Ishikawa (cell line): ENCODE data around the gene PHRF1.

Experiments
- CEBPB ChIP-seq: IDR thresholded peaks from 2 replicates; pipeline ENCODE4 v1.6.1; 2012
- CREB1 ChIP-seq: IDR thresholded peaks from 2 replicates; pipeline ENCODE4 v1.6.1; 2012; ENCODE audit warnings: low read depth
- EGR1 ChIP-seq: IDR thresholded peaks from 2 replicates; pipeline ENCODE4 v1.6.1; 2012
- EP300 ChIP-seq: IDR thresholded peaks from 2 replicates; pipeline ENCODE4 v1.6.1; 2012; ENCODE audit warnings: borderline replicate concordance
- FOXM1 ChIP-seq: IDR thresholded peaks from 2 replicates; pipeline ENCODE4 v1.6.1; 2012; ENCODE audit warnings: low read depth, borderline replicate concordance
- NFIC ChIP-seq: IDR thresholded peaks from 2 replicates; pipeline ENCODE4 v1.6.1; 2012
- RAD21 ChIP-seq: IDR thresholded peaks from 2 replicates; pipeline ENCODE4 v1.6.1; 2012; ENCODE audit warnings: low read depth
- REST ChIP-seq: IDR thresholded peaks from 2 replicates; pipeline ENCODE4 v1.6.1; 2012; ENCODE audit warnings: low read depth, mild to moderate bottlenecking
- TAF1 ChIP-seq: IDR thresholded peaks from 2 replicates; pipeline ENCODE4 v1.6.1; 2012; ENCODE audit warnings: low read depth, mild to moderate bottlenecking
- TCF12 ChIP-seq: IDR thresholded peaks from 2 replicates; pipeline ENCODE4 v1.6.1; 2012; ENCODE audit warnings: low read depth
- TEAD4 ChIP-seq: IDR thresholded peaks from 2 replicates; pipeline ENCODE4 v1.6.1; 2012
- YY1 ChIP-seq: IDR thresholded peaks from 2 replicates; pipeline ENCODE4 v1.6.1; 2012; ENCODE audit warnings: low read depth
- ZBTB7A ChIP-seq: IDR thresholded peaks from 2 replicates; pipeline ENCODE4 v1.6.1; 2012; ENCODE audit warnings: low read depth
- TF ChIP-seq, protein P1 (sequence below): IDR thresholded peaks from 2 replicates; pipeline ENCODE4 v1.6.1; 2012
- TF ChIP-seq, protein P2 (sequence below): IDR thresholded peaks from 2 replicates; pipeline ENCODE4 v1.6.1; 2012

Gene PHRF1

GRCh38 chr11:656426-656825 is 80.2 kb downstream of the PHRF1 start:
- TF ChIP-seq, protein P1, sequence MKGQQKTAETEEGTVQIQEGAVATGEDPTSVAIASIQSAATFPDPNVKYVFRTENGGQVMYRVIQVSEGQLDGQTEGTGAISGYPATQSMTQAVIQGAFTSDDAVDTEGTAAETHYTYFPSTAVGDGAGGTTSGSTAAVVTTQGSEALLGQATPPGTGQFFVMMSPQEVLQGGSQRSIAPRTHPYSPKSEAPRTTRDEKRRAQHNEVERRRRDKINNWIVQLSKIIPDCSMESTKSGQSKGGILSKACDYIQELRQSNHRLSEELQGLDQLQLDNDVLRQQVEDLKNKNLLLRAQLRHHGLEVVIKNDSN: no peak
- TF ChIP-seq YY1 (no peak), NFIC (no peak), TEAD4 (no peak), CREB1 (no peak), TAF1 (no peak), ZBTB7A (no peak), FOXM1 (no peak), REST (no peak), EGR1 (no peak), CEBPB (no peak)
- TF ChIP-seq, protein P2, sequence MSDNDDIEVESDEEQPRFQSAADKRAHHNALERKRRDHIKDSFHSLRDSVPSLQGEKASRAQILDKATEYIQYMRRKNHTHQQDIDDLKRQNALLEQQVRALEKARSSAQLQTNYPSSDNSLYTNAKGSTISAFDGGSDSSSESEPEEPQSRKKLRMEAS: no peak

- TF ChIP-seq YY1 (no peak), EGR1 (no peak), FOXM1 (no peak), ZBTB7A (no peak), EP300 (no peak), NFIC (no peak), RAD21 (no peak), TEAD4 (no peak), TAF1 (no peak), CEBPB (no peak), REST (no peak), CREB1 (no peak), TCF12 (no peak)
- TF ChIP-seq, protein P2: no peak
- TF ChIP-seq, protein P1: no peak
Observed at GRCh38 chr11:656866-657265, 80.6 kb downstream of the PHRF1 start.

GRCh38 chr11:657691-658126 is 81.4 kb downstream of the PHRF1 start:
- TF ChIP-seq FOXM1: no peak

DNA sequence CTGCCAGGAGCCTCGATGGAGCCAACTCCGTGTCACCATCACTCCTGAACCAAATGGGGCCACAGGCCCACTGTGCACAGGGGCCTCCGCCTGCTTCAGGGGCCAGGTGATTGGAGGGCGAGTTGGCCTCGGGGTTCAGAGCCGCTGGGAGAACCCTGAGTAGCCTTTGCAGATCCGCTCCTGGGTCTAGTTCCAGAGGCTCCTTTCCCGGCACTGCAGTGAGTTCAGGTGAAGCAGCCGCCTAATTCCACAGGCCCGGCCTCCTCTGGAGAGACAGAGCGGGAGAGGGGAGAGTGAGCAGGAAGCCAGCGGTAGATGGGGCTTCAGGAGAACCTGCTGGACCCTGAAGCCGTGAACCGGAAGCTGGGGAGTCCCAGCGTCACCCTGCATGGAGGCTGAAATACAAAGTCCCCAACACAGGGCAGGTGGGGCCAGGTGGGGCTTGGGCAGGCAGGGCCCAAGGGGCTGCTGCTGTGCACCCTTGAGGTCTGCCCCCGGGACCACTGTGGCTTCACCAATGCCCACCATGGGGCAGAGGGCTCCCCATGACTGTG is 83.3 kb downstream of the PHRF1 start:
- TF ChIP-seq TEAD4: no peak
- no peak for TF ChIP-seq YY1
- TF ChIP-seq ZBTB7A: no peak
- TF ChIP-seq CEBPB: no peak
- no peak for TF ChIP-seq CREB1
- TF ChIP-seq REST: no peak
- no peak for TF ChIP-seq RAD21
- no peak for TF ChIP-seq TCF12
- TF ChIP-seq TAF1: no peak
- no peak for TF ChIP-seq EGR1
- TF ChIP-seq, protein P1: no peak
- TF ChIP-seq, protein P2: no peak
- no peak for TF ChIP-seq NFIC
- TF ChIP-seq EP300: no peak
